RCC 7860 (cell line): ENCODE data around the gene NUP35.

Source experiments
- DNase-seq: peaks from one replicate; pipeline ENCODE4 v3.0.0-alpha.2; 2015; ENCODE audit warnings: low spot score
- FAIRE-seq: peaks from 2 replicates; lab custom pipeline; 2012; peaks lifted over from hg19 to GRCh38; lab: Jason Lieb, UNC

NUP35 gene

GRCh38 chr2:183124222-183124956 is at the start of gene NUP35:
NUP35 (plus strand) TSS chr2:183124443; CDS start chr2:183124458, 15 bp downstream.
- DNase-seq (peak; percentile 78), FAIRE-seq (peak; percentile 85)

GRCh38 chr2:183078163-183078463 is 46.1 kb upstream of the NUP35 start:
- no peak for FAIRE-seq

DNA sequence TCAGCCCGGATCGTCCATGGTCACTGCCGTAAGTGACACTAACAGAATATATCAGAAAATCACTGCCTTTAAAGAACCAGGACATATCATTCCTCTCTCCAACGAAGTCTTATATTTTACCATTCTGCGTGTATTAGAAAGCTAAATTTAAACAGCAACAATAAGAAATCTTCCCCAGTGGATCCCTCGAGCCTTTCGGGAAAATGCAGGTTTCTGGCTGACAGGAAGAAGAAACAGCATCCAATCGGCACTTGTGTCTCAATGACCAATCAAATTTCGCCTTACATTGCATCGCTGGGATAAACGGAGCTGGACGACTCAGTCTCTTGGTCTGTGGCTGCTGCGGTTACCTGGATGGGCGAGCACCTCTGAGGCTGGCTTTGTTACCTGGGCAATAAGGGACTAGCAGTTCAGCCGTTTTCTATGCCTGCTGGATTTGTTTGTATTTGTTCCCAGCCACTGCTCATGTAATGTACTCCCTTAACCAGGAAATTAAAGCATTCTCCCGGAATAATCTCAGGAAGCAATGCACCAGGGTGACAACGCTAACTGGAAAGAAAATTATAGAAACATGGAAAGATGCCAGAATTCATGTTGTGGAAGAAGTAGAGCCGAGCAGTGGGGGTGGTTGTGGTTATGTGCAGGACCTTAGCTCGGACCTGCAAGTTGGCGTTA is 45.6 kb upstream of the NUP35 start, which contains the start of gene DUSP19:
Gene DUSP19 (plus strand): TSS at position 284 of the 675 bp plus-strand sequence. CDS start 187 bp downstream, at position 471.
- FAIRE-seq (peak; percentile 93), DNase-seq (peak; percentile 93)

More at GRCh38 chr2:183078163-183078463, 46.1 kb upstream of the NUP35 start:
- DNase-seq, result no peak

- FAIRE-seq (no peak), DNase-seq (no peak)
Measured at GRCh38 chr2:183079139-183079775, 45.0 kb upstream of the NUP35 start.

GRCh38 chr2:183081911-183082310 is 42.3 kb upstream of the NUP35 start:
- no peak for DNase-seq
- FAIRE-seq, result no peak

- no peak for DNase-seq
- FAIRE-seq, result no peak
Measured at GRCh38 chr2:183088061-183088460, 36.2 kb upstream of the NUP35 start.

DNA sequence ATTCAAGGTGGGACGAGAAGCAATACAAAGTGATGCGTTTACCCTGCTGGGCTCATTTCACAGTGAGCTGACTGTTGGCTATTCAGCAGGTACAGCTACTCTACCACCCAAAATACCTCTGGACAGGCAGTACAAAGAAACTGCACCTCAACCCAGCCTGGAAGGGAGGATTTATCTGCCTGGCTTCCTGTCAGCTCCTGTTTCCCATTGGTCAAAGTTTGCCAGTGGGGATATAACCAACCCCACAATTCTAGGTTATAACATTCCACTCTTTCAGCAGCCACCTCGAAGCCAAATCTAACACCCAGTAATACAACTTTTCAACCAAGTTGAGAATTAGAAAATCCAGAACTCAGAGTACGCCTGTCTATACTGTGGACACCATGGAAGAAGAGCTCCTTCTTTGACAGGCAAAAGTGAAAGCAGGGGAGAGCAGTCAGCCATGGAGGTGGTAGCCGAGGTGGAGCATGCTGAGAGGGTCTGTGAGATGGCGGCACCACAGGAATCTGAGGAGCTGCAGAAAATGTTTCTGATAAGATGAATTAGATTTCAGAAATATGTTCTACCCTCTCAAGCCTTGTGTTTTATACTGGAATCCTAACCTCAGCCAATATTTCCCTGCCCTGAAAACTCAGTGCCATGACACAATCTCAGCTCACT is 34.9 kb upstream of the NUP35 start:
- FAIRE-seq, result no peak

GRCh38 chr2:183091318-183091953 is 32.8 kb upstream of the NUP35 start:
- DNase-seq (no peak), FAIRE-seq (no peak)

More for the DNA sequence above, 34.9 kb upstream of the NUP35 start:
- DNase-seq, result no peak

- DNase-seq (no peak), FAIRE-seq (no peak)
Measured at GRCh38 chr2:183091954-183092345, 32.3 kb upstream of the NUP35 start.

- peak; percentile 26 for FAIRE-seq
- DNase-seq, result no peak
Measured at GRCh38 chr2:183093857-183094657, 30.2 kb upstream of the NUP35 start.

GRCh38 chr2:183105402-183106134 is 18.7 kb upstream of the NUP35 start:
- DNase-seq (no peak), FAIRE-seq (no peak)

DNA sequence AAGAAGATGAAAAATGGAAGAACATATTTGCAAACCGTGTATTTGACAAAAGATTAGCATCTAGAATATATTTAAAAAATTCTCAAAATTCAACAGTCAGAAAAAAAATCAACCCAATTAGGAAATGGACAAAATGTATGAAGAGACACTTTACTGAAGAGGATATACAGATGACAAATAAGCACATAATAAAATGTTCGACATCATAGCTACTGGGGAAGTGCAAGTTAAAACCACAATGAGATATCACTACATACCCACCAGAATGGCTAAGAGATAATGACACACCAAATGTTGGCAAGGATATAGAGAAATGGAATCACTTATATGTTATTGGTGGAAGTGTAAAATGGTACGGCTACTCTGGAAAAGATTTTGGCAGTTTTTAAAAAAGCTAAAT is 11.7 kb upstream of the NUP35 start:
- FAIRE-seq (no peak), DNase-seq (no peak)

GRCh38 chr2:183113630-183114029 is 10.6 kb upstream of the NUP35 start:
- DNase-seq (no peak), FAIRE-seq (no peak)

- DNase-seq (no peak), FAIRE-seq (no peak)
Measured at GRCh38 chr2:183117226-183117625, 7.0 kb upstream of the NUP35 start.

DNA sequence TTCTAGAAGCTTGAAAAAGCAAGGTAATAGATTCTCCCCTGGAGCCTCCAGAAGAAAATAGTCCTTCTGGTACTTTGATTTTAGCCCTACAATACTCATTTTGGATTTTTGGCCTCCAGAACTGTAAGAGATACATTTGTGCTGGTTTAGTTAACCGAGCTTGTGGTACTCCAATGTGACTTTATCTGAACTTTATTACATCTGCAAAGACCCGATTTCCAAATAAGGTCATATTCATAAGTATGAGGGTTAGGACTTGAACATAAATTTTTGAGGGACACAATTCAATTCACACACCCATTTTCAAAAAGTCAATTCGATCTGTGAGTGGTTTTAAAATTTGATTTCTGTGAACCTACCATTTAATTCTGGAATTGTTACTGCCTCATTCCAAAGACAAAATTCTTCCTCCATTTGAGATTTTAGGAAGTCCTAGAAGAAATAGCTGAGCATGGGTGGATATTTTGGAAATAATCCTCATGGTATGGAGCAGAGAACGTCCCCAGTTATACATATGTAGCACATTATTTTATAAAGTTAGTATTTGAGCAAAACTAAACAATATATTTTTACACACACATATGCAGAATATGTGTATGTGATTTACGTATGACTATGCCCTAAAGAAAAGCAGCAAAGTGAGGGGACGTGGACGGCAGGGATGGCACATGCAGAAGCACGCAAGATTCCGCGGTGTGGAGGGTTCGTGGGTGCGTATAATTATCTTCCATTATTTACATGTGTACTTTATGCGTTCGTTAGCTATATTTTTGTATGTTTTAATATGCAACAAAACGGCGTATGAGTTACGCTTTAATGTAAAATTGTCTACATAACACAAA is 905 bp upstream of the NUP35 start:
- DNase-seq (no peak), FAIRE-seq (no peak)

DNA sequence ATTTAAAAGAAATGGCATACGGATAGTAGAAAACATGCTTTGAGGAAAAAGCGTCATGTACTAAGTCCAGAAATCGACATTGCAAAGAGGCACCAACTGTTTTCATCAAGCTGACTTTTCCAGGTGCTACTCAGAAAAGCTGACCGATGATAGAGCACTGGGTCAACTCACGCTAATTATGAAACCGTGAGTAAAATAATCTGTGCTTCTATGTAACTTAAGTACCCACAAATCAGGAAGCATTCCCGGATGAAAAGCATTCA is 353 bp upstream of the NUP35 start:
- FAIRE-seq (no peak), DNase-seq (no peak)

DNA sequence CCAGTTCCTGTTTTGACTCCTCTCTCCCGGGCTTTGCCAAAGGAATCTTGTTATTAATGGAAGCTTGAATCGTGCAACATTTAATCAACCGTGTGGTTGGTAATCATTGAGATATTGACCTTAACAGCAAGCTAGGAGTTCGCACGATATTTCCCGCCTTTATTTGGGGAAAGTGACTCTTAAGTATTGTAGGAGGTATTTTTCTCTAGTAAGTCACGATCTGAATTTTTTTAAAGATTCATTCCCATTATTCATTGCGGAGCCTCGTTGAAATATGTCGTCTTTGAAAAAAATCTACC is 663 bp downstream of the NUP35 start:
- DNase-seq (no peak), FAIRE-seq (no peak)

DNA sequence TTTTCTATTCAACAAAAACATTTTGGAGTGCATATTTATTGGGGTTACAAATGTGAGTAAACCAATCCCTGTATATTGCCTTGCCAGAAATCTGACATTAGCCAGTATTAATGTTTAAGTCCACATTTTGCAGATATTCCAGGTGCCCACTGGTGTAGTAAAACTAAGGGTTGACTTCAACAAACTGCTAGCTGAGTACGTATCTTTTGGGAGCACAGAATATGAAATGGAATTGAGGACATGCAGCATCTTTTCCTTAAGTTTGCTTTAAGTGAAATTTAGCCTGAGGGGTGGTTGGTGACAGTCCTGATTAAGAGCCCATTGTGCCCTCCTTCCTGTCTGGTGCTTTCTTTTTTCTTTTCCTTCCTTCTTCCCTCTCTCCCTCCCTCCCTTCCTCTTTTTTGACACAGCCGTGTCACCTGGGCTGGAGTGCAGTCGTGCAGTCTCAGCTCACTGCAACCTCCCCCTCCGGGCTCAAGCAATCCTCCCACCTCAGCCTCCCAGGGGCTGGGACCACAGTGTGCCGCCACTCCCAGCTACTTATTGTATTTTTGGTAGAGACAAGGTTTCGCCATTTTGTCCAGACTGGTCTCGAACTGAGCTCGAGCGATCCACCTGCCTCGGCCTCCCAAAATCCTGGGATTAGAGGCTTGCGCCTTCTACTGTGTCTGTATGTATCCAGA is 1.6 kb downstream of the NUP35 start:
- FAIRE-seq, result no peak

More for the DNA sequence above, 1.6 kb downstream of the NUP35 start:
- no peak for DNase-seq
